Fibroblast of skin of left biceps (primary cell): Measurements from ENCODE around the gene LMF1.

Source experiments
- DNase-seq, 2 experiments: peaks; one replicate each; pipeline ENCODE4 v3.0.0-alpha.2; 2013; ENCODE audit warnings: low read depth in 2 of 2

Gene LMF1

GRCh38 chr16:984736-985636 is 14.2 kb upstream of the LMF1 start:
- no peak for DNase-seq

DNA sequence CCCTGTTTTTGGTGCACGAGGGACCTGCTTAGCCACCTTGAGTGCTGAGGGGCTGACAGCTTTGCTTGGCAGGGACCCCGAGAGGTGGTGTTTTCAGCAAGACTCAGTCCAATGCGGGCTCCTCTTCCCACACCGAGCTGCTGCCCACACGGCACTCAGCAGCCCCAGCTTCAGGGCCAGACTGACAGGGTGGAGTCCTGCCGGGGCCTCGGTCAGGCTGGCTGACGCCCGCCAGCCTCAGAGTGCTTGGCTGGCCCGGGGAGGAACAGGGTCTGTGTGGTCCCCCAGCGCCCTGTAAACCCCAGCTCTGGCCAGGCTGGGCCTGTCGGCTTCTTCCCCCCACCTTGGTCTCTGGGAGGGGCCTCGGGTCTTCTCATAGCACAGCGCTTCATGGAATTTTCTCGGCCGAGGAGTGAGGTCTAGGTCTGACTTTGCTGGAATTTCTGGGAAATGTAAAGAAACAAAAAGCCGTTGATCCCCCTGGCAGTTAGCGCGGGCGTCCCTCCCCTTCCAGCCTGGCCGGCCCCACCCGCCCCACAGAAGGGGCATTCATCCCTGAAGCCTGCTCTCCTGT is 13.4 kb upstream of the LMF1 start:
- DNase-seq, result no peak

DNA sequence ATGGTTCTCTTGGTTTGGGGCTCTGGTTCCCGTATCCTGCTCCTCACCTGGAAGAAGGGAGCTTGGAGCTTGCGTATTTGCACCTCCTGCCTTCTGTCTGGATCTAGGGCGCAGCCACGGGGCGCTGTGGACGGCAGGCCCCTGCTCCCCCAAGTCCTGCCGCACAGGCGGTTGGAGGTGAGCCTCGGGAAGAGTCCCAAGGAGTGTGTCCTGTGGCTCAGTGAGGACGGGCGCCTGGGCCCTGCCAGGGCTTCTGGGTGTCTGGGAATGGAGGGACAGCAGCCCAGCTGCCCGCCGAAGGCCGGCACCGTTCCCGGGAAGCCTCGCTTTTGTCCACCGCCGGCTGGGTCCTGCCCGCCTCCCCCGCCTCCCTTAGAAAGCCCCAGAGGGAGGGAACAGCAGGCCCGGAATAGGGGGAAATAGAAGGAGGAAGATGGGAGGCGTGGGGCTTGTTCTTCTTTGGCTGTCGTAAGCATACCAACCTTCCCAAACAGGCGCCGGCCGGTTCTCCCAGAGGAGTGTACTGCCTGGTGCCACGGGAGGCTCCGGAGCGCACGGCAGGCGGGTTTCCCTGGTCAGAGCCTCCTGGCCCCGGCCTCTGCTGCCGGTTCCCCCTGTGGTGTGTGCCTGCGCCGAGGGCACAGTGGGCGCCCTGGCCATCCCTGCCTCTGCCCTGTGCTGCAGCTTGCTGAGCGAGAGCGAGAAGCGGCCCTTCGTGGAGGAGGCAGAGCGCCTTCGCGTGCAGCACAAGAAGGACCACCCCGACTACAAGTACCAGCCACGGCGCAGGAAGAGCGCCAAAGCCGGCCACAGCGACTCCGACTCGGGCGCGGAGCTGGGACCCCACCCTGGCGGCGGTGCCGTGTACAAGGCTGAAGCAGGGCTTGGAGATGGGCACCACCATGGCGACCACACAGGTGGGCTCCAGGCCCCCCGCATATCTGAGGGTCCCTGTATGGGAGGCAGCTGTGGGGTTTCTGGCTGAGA is 12.6 kb upstream of the LMF1 start:
- no peak for DNase-seq

DNA sequence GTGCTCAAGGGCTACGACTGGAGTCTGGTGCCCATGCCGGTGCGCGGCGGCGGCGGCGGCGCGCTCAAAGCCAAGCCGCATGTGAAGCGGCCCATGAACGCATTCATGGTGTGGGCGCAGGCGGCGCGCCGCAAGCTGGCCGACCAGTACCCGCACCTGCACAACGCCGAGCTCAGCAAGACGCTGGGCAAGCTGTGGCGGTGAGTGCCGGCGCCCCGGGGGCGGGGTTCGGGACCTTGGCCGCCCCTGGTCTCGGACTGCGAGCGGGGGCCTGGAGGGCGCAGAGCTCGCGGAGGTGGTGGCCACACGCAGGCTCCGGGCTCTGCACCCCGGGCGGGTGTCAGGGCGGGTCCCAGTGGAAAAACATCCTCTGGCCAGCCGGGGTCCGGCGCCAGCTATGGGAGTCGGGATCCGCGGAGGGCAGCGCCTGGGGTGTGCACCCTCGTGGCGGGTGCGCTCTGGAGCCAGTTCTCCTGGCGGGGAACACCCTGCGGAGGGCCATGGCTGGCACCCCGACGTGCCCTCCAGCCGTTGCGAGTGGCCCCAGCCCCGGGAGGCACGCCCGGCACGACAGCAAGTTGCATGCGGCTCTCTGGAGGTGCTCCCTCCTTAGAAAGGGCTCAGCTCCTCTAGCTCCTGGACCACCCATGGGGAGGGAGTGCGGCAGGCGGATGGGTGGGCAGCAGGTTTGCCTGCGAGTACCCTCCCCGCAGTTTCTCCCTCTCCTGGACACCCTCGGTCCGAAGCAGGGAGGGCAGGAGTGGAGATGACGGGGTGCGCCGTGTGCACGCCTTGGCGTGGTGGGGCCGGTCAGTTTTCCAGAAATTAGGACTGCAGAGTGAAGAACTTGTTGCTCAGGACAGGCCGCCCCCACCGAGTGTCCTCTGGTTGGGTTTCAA is 11.6 kb upstream of the LMF1 start:
- DNase-seq, result no peak

GRCh38 chr16:981695-982144 is 10.9 kb upstream of the LMF1 start, which contains the start of gene SOX8:
SOX8 (plus strand) TSS chr16:981770; CDS start chr16:981923, 153 bp downstream.
- DNase-seq, result no peak

GRCh38 chr16:980595-980854 is 9.7 kb upstream of the LMF1 start:
- DNase-seq, result no peak

DNA sequence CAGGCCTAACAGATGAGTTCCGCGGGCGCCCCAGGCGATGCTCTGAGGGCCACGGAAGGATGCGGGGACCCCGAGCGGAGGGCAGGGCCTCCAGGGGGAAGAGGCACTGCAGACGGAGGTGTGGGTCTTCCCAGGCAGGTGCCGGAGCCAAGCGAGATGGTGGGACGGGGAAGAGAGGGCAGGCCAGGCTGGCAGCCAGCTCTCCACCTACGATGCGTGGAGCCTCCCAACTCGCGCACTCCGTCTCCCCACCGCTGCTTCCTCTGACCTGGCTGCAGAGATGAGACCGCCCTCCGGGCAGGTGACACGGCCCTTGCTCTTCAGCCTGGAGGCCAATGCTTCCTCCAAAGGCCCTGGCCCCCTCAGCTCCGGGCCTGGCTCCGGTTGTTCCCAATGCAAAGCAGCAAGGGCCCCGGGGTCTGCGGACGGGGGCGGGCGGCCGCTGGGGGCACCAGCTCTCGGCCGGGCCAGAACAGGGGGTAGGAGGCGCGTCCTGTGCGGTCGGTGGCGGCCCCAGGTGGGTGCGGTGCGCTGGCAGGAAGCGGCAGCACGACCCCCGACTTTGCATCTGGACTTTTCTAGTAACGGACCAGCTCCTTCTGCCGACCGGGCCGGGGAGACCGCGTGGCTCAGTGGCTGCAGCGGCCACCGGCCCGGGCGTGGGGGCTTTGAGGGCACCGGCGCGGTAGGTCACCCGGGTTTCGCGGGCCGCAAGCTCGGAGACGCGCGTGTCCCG is 9.2 kb upstream of the LMF1 start:
- no peak for DNase-seq

DNA sequence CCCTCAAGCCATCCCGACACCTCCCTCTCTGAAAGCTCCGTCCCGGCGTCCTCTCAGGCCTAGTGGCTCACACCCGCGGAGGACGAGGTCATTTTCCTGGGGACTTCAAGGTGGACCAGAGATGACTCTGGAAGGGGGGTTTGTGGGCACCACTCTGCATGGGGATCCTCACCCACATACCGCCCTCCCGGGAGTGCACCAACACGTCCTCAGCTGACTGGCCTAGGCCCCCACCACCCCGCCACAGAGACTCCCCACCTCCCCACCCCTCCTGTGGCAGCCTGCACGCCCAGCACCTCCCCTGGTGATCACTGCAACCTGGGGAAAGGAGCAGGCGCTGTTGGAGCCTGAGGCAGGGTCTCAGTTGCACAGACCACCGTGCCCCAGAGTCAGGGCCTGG is 8.4 kb upstream of the LMF1 start:
- DNase-seq, result no peak

GRCh38 chr16:978403-978802 is 7.6 kb upstream of the LMF1 start:
- DNase-seq, result no peak

DNA sequence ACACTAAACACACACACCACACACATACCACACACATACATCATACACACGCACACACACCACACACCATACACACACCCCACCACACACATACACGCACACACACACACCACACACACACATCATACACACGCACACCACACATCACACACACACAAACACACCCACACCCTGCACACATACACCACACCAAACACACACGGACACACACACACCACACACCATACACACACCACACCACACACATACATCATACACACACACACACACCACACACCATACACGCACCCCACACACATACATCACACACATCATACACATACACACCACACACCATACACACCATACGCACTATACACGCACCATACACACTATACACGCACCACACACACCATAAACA is 7.1 kb upstream of the LMF1 start:
- DNase-seq, result no peak

DNA sequence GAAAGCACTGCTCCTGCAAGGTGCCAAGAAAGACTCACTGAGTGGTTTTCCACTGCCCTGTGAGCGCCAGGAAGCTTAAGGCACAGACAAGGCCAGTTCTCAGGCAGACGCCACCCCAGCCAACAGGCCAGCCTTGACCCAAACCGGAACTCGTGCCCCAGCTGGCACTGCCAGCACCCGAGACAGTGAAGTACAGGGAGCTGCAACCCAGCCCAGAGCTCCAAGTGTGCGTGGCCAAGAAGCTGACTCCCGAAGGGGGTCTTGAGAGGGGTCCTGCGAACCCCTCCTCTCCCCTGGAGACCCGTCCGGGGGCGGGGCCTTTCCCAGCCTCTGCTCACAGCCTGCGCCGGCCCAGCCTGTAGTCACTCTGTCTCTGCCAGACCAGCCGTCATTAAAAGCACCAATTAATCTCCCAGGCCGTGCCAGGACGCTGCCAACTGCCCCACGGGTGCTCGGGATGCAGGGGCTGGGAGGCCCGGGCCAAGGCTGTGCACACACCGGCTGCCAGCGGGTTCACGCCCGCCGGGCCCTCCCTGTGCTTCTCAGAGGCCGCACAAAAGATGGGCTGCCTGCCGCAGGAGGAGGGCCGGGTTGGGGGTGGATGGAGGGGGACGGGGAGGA is 6.4 kb upstream of the LMF1 start:
- no peak for DNase-seq

DNA sequence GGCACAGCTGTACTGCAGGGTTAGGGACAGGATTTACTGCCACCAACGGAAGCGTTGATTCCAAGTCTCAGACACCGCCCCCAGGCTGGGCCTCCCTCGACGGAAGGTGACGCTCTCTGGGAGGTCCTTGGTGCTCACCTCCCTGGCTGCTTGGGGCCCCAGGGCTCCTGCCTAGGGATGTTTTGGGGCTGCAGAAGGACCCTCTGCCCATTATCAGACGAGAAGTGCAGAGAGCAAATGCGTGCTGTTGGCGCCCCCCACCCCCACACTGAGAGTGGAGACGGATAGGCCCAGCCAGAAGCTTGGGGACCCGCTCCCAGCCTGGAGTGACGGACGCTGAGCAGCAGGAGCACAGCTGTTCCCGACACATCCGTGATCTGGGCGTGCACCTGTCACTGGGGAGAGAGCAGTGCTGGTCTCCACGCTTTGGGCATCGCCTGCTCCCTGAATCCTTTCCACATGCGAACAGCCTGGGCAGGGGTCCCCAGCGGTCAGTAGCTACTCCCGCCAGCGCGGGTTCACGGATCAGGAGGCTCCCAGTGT is 5.7 kb upstream of the LMF1 start:
- DNase-seq, result no peak

DNA sequence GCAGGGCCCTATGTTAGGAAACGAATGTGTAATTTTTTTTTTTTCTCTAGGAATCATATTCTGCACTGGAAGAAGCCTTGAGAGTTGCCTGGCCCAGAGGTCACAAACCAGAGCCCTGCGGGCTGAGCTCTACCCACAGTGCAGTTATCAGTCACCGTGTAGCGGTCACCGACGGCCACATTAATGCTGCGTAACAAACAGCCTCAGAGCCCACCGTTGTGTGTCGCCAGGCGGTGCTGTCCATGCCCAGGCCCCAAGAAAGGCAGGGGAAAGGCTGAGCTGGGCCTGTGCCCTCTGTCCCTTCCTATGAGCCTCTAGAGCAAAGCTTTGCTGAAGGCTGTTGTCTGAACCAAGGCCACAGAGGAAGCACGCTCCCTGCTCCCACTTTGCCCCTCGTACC is 4.5 kb upstream of the LMF1 start:
- DNase-seq, result no peak

- DNase-seq, result no peak
These were observed 4.0 kb upstream of the LMF1 start for GRCh38 chr16:974611-975261.

GRCh38 chr16:974001-974601 is 3.3 kb upstream of the LMF1 start:
- no peak for DNase-seq

DNA sequence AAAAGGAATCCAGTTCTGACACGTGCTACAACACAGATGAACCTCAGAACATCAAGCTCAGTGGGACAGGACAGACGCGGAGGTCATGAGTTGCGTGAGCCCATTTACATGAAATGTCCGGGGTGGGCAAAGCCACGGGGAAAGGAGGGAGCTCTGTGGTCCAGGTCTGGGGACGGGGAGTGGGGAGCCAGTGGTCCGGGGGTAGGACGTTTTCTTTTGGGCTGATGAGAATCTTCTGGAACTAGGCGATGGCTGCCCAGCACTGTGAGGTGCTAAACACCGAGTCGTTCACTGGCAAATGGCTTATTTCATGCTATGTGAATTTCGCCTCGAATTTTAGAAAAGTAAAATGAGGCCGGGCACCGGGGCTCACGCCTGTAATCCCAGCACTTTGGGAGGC is 2.6 kb upstream of the LMF1 start:
- no peak for DNase-seq

- no peak for DNase-seq
These were observed 1.7 kb upstream of the LMF1 start for GRCh38 chr16:972316-973002.

GRCh38 chr16:971981-972315 is 1.2 kb upstream of the LMF1 start:
- no peak for DNase-seq

DNA sequence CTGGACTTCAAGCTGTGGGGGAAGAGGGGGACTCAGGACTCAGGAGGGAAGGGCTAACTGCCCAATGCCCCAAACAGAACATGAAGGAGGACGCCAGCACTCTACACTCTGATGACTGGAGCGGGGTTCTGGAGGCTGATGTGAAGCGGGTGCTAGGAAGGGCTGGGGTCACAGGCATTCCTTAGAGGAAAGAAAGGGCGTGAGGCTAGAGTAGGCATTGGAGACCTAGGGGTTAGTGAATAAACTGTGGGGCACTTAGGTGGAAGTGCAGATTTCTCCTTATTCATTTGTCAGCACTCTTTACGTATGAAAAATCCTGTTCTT is 760 bp upstream of the LMF1 start:
- DNase-seq, result no peak
